RCC 7860 (cell line): ENCODE measurements around the gene LILRA5.
A peak's percentile ranks its signal among the peaks of the same experiment; 100 is the strongest.
"Not testable (repeated sequence)": the region's sequence is repeated elsewhere in the genome, so short reads cannot be mapped to it uniquely, and the experiment has no call there.

Source experiments
- DNase-seq: peaks from one replicate; pipeline ENCODE4 v3.0.0-alpha.2; 2015; ENCODE audit warnings: low spot score
- FAIRE-seq: peaks from 2 replicates; lab custom pipeline; 2012; peaks lifted over from hg19 to GRCh38; lab: Jason Lieb, UNC

The LILRA5 gene

DNA sequence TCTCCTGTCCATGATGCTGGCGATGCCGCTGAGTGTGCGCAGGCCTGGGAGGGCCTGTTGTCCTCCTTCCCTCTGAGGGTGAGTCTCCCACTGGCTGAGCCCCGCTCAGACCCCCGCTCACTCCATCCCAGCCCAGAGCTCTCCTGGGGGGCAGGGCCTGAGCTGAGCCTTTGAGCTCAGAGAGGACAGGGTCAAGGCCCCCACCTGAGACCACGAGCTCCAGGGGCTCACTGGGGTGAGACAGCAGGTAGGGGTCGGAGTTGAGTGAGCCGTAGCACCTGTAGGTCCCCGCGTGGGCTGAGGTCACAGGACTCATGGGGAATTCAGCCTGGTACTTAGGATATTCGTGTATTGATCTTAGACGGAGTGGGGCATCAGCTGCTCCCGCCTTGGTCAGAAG lies 34.9 kb downstream of the LILRA5 start:
- not testable (repeated sequence) for FAIRE-seq, DNase-seq

GRCh38 chr19:54277111-54277615 lies 35.8 kb downstream of the LILRA5 start:
- FAIRE-seq, DNase-seq: not testable (repeated sequence)

GRCh38 chr19:54275951-54276350 lies 37.0 kb downstream of the LILRA5 start:
- FAIRE-seq, result no peak
- no peak for DNase-seq

DNA sequence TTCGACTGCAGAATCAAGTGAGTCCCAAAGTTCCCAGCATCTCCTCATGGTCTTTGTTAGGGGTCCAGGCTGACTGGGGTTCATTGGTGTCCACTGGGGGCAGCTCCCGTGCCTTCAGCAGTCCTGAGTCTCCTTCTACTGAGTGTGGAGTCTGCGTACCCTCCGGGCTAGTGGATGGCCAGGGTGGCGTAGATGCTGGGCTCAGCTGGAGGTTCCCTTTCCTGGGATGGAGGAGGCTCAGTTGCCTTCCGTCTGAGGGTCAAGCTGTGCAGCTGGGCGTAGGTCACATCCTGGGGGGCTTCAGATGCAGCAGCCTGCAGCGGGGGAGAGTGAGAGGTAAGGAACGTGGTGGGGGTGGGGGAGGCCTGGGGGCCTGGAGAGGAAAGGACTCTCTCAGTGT lies 38.5 kb downstream of the LILRA5 start:
- DNase-seq, FAIRE-seq: not testable (repeated sequence)

DNA sequence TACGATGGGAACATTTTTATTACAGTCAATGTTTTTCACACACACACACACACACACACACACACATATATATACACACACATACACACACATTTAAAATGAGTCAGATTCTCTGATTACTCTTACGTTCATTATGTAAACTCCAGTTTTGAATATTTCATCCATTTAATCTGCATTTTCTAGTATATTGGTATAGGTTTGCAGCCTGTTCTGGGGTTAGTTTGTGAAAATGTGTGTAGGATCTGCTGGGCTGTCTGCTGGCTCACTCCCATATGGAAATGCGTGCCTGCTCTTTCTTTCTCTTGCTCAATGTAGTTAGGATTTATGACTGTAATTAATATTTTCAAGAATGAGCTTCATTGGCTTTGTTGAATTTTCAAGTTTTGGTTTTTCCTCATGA lies 39.1 kb downstream of the LILRA5 start:
- FAIRE-seq, result no peak
- no peak for DNase-seq

DNA sequence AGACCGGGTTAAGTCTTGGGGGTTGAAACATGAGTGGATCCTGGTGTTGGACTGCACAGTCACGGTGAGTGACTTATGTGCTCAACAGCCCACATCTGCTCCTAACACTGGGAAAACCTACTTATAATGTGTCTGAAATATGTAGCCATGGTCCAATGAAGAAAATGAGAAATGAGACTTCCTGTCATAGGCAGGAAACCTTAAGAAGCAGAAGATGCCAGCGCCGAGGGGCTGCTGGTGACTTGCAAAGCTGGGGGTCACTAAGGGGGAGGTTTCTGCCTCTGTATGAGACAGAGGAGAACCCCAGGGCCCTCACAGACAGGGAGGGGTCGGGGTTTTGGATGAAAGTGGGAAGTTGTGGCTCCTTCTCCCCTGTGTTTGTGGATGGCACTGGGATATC lies 40.8 kb downstream of the LILRA5 start:
- DNase-seq, FAIRE-seq: not testable (repeated sequence)

GRCh38 chr19:54271587-54271986 lies 41.4 kb downstream of the LILRA5 start:
- DNase-seq, FAIRE-seq: not testable (repeated sequence)

DNA sequence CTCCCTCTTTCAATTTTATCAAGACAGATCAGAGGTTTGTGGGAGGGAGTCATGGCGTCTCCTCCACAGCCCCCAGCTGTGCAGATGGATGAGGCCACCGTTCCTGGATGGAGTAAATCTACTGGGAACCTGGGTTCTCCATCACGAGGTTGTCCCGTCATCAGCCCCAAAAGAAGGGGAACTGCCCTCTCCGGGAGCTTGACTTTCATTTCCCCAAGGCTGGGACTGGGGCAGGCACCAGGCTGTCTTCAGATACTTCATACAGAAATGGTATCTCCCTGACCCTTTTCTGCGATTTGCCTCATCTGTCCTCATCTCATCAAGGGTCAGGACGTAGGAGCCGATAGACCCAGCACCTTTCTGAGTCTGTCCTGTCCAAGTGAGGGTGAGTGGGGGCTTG lies 41.9 kb downstream of the LILRA5 start:
- FAIRE-seq, result no peak

DNA sequence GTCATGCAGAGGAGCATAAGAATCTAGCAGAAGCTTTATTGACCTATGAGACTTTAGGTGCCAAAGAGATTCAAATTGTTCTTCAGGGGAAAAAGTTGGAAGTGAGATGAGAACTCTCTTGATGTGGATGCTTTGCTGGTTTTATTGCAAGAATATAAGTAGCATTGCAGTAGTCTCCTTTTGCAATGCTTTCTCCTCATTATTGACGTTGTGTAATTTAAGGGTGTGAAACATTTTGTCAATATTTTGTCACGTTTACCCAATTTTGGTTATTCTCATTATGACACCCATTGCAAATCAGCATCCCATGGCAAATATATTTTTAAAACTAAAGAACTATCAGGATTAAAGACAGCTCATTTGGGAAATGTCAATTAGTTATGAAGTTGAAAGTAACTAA lies 44.0 kb downstream of the LILRA5 start:
- DNase-seq (no peak), FAIRE-seq (no peak)

More for the DNA sequence above, 41.9 kb downstream of the LILRA5 start:
- no peak for DNase-seq

- DNase-seq, result peak; percentile 22
- FAIRE-seq, result no peak
These were observed 46.8 kb downstream of the LILRA5 start for GRCh38 chr19:54266133-54266532.

DNA sequence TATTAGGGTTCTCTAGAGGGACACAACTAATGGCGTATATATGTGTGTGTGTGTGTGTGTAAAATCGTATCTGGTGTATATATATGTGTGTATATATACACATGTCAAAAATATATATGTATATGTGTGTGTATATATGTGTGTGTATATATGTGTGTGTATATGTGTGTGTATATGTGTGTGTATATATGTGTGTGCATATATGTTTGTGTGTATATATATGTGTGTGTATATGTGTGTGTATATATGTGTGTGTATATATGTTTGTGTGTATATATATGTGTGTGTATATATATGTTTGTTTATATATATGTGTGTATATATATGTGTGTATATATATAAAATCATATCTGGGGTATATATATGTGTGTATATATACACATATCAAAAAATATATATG lies 50.5 kb downstream of the LILRA5 start:
- DNase-seq, result no peak
- FAIRE-seq, result no peak

GRCh38 chr19:54262066-54262465 lies 50.9 kb downstream of the LILRA5 start:
- FAIRE-seq, result no peak
- no peak for DNase-seq

DNA sequence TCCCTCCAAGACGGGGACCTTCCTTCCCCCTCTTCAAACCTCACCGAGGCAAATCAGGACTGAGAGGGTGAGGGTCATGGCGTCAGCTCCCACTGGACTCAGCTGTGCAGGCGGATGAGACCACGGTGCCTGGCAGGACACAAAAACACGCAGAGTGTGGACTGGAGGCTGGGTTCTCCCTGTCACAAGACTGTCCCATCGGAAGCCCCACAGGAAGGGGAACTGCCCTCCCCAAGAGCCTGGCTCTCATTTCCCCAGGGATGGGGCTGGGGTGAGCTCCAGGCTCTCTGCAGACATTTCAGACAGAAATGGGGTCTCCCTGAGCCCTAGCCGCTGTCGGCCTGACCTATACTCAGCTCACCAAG lies 55.9 kb downstream of the LILRA5 start, which contains the start of gene LILRB5:
LILRB5 (minus strand) TSS at position 158 of the 365 bp plus-strand sequence; CDS start at position 78, 80 bp downstream.
- DNase-seq, result no peak
- FAIRE-seq, result no peak
